Prostate gland (tissue), 2 donors: ENCODE results near the gene CMC4. TPM values are rescaled to one million over a fixed set of nuclear protein-coding genes. Genes with fewer than 3 reads are reported as not detected.

Source experiments
- DNase-seq: peaks from one replicate; pipeline ENCODE4 v3.0.0-alpha.2; 2019; ENCODE audit warnings: low spot score
- H3K27ac ChIP-seq, 2 donors: fragments of 200-600 bp; sonication (generic); 2 replicates each; pipeline ENCODE4 v1.5.1; 2017 to 2019
- H3K27me3 ChIP-seq: fragments of 200-600 bp; sonication (generic); replicated peaks from 2 replicates; pipeline ENCODE4 v1.5.1; 2019; ENCODE audit not compliant: insufficient read depth
- H3K36me3 ChIP-seq, 2 donors: fragments of 200-600 bp; sonication (generic); 1 replicate in 1 of 2; 2 replicates in 1 of 2; pipeline versions ENCODE4 v1.5.1 to v1.8.1; 2017 to 2019
- H3K4me1 ChIP-seq: fragments of 200-600 bp; sonication (generic); replicated peaks from 2 replicates; pipeline ENCODE4 v1.5.1; 2019
- H3K4me3 ChIP-seq, 2 donors: fragments of 200-600 bp; sonication (generic); 2 replicates each; pipeline ENCODE4 v1.5.1; 2017 to 2019
- H3K9me3 ChIP-seq: fragments of 200-600 bp; sonication (generic); 2 replicates; pipeline ENCODE4 v1.5.1; 2017
- POLR2A ChIP-seq: fragments of 450-650 bp; IDR thresholded peaks from one replicate; pipeline ENCODE4 v1.6.1; 2016; ENCODE audit warnings: antibody characterized with exemption, mild to moderate bottlenecking
- POLR2AphosphoS5 ChIP-seq: sonication (generic); formaldehyde crosslinking; IDR thresholded peaks from one replicate; pipeline ENCODE4 v1.6.1; 2017; ENCODE audit warnings: antibody characterized with exemption
- WGBS: methylation state at CpG from one replicate; pipeline ENCODE4 v1.1.5; 2018; 5-methylcytosine and 5-hydroxymethylcytosine counted together
- intact Hi-C: fragments of 100-400 bp; cut with DNase I; formaldehyde crosslinking; loops from one replicate; pipeline ENCODE4 v1.14.2; 2022
- total RNA-seq, 2 donors: library from RNA; depleted of rRNA; stranded (reverse); fragments of >200 nt; gene quantifications; one replicate each; pipeline ENCODE4 v1.1.0, GENCODE V29; 2016
- TF ChIP-seq, protein P1 (sequence below), 4 experiments: fragments of 200-600 bp in 2 of 4; fragments of 450-650 bp in 2 of 4; sonication (generic) in 2 of 4; IDR thresholded peaks; 1 replicate in 3 of 4; 2 replicates in 1 of 4; pipeline ENCODE4 v1.5.1; 2016 to 2019; ENCODE audit warnings: antibody characterized with exemption in 4 of 4, mild to moderate bottlenecking in 2 of 4, moderate library complexity in 2 of 4

The CMC4 gene
- total RNA-seq, 2 donors from 2014 or later, result 23.2 to 27.4 TPM

GRCh38 chrX:155056471-155056870 is 14.5 kb downstream of the CMC4 start:
- intact Hi-C loops, result loop anchor here (2.0 kb wide), 1 partner anchor 76 kb away; no protein-coding TSS in a partner anchor
- H3K4me1 ChIP-seq, result no peaks in the 10 kb centered on the region
- no peak for DNase-seq
- WGBS, result 88% methylated on average over 1 of the region's 1 CpG
- no peak for TF ChIP-seq POLR2A
- TF ChIP-seq, protein P1, sequence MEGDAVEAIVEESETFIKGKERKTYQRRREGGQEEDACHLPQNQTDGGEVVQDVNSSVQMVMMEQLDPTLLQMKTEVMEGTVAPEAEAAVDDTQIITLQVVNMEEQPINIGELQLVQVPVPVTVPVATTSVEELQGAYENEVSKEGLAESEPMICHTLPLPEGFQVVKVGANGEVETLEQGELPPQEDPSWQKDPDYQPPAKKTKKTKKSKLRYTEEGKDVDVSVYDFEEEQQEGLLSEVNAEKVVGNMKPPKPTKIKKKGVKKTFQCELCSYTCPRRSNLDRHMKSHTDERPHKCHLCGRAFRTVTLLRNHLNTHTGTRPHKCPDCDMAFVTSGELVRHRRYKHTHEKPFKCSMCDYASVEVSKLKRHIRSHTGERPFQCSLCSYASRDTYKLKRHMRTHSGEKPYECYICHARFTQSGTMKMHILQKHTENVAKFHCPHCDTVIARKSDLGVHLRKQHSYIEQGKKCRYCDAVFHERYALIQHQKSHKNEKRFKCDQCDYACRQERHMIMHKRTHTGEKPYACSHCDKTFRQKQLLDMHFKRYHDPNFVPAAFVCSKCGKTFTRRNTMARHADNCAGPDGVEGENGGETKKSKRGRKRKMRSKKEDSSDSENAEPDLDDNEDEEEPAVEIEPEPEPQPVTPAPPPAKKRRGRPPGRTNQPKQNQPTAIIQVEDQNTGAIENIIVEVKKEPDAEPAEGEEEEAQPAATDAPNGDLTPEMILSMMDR (IDR thresholded peaks at IDR 0.05), result no peak
- TF ChIP-seq POLR2AphosphoS5, result no peak
- no peaks in the 10 kb centered on the region for H3K9me3 ChIP-seq
- no peaks in the 10 kb centered on the region for H3K36me3 ChIP-seq
- no peak overlapping the region for H3K27ac ChIP-seq
- H3K4me3 ChIP-seq, result no peak overlapping the region
- no peaks in the 10 kb centered on the region for H3K27me3 ChIP-seq

- no peak for DNase-seq
- no peaks in the 10 kb centered on the region for H3K27me3 ChIP-seq
- no peaks in the 10 kb centered on the region for H3K9me3 ChIP-seq
- H3K4me3 ChIP-seq, result no peak overlapping the region
- TF ChIP-seq POLR2A (no peak), POLR2AphosphoS5 (no peak)
- TF ChIP-seq, protein P1 (IDR thresholded peaks at IDR 0.05), result no peak
- WGBS, result 94% methylated on average over 3 of the region's 3 CpGs
- no peaks in the 10 kb centered on the region for H3K36me3 ChIP-seq
- intact Hi-C loops, result no loop called here
- H3K27ac ChIP-seq, result no peak overlapping the region
- H3K4me1 ChIP-seq, result no peaks in the 10 kb centered on the region
Measured at GRCh38 chrX:155055494-155055893, 15.4 kb downstream of the CMC4 start.

DNA sequence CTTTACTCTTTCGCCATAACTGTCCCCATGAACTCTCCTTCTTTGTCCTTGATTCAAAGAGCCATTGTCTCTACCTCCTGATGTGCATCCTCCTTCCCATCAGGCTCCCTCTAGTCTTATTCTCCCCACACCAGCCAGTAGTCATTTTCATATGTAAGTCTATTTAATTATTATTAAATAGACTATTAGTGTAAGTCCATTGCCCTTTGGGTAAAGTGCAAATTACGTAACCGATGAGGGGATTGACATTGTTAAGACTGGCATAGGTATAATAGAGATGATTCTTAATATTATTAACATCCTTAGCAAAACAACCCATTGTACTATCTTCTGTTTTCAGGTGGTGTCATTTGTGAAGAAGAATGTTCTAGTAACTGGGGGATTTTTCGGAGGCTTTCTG is 16.7 kb downstream of the CMC4 start:
- Histone ChIP-seq H3K27me3 (no peaks in the 10 kb centered on the region), H3K27ac (no peak overlapping the region), H3K4me1 (no peaks in the 10 kb centered on the region), H3K4me3 (no peak overlapping the region), H3K9me3 (no peaks in the 10 kb centered on the region), H3K36me3 (no peaks in the 10 kb centered on the region)
- 89% methylated on average over 4 of the region's 4 CpGs for WGBS
- no peak for DNase-seq
- intact Hi-C loops, result no loop called here
- TF ChIP-seq, protein P1 (IDR thresholded peaks at IDR 0.05), result no peak
- TF ChIP-seq POLR2A (no peak), POLR2AphosphoS5 (no peak)

DNA sequence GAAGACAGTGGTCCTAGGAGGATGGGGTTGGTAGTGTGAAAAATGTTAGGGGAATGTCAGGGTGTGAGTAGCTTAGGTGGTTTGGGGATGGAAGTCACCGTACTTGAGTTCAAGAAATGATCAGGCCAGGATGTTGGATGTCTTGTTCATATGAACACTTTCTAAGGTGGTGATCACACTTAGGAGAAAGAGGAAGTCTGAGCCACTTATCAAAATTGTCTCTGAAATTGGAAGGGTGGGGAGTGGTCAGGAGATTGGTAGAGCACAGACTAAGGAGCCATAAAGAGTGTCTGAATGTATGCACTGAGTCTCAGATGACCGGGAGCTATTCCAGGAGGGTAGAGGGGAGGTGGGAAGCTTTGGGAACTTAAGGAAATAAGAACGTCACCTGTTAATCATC is 17.3 kb downstream of the CMC4 start:
- DNase-seq, result no peak
- no peaks in the 10 kb centered on the region for H3K4me1 ChIP-seq
- no peak for TF ChIP-seq POLR2AphosphoS5
- TF ChIP-seq, protein P1 (IDR thresholded peaks at IDR 0.05), result no peak
- TF ChIP-seq POLR2A, result no peak
- H3K9me3 ChIP-seq, result no peaks in the 10 kb centered on the region
- no peaks in the 10 kb centered on the region for H3K36me3 ChIP-seq
- whole genome bisulfite sequencing, result 93% methylated on average over 3 of the region's 3 CpGs
- H3K27me3 ChIP-seq, result no peaks in the 10 kb centered on the region
- no peak overlapping the region for H3K27ac ChIP-seq
- no peak overlapping the region for H3K4me3 ChIP-seq
- intact Hi-C loops, result no loop called here

DNA sequence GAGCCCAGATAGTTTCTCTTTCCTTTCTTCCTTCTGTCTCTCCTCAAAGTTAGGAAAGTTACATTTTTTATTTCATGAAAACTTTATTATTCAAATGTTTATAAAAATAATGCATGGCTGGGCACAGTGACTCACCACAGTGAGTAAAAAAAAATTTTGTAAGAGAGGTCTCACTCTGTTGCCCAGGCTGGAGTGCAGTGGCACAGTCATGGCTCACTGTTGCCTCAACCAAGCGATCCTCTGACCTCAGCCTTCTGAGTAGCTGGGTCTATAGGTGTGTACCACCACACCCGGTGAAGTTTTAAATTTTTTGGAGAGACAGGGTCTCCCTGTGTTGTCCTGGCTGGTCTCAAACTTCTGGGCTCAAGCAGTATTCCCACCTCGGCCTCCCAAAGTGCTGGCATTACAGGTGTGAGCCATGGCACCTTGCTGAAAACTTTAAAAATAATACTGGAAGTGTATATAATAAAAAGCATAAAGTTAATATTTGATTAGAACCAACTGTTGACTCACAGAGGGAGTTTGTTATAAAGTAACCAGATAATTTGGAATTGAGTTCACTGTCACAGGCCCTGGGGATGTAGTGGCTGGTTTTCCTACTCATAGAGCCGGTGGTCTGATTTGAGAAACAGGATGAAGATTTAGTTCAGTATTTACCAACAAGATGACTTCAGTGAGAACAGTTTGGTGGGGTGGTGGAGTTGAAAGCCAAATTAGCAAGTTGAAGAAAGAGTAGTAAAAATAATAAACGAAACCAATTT is 18.0 kb downstream of the CMC4 start:
- no peak overlapping the region for H3K4me3 ChIP-seq
- no peaks in the 10 kb centered on the region for H3K9me3 ChIP-seq
- DNase-seq, result no peak
- no peak overlapping the region for H3K27ac ChIP-seq
- no peaks in the 10 kb centered on the region for H3K36me3 ChIP-seq
- H3K4me1 ChIP-seq, result no peaks in the 10 kb centered on the region
- no peaks in the 10 kb centered on the region for H3K27me3 ChIP-seq
- intact Hi-C loops, result no loop called here
- TF ChIP-seq, protein P1 (IDR thresholded peaks at IDR 0.05), result no peak
- no peak for TF ChIP-seq POLR2AphosphoS5
- no peak for TF ChIP-seq POLR2A
- WGBS, result 84% methylated on average over 5 of the region's 5 CpGs
